ENCODE measurements around the gene MPP4. TPM values are rescaled to one million over a fixed set of nuclear protein-coding genes. Genes with fewer than 3 reads are reported as not detected.
"Not testable (repeated sequence)": the region's sequence is repeated elsewhere in the genome, so short reads cannot be mapped to it uniquely, and the experiment has no call there.

MPP4 gene
- total and polyA plus RNA-seq, 12 donors, result 0.28 to 1.2 (median 0.58) TPM; not detected in 1

GRCh38 chr2:201675454-201675853 lies 23.0 kb downstream of the MPP4 start:
- Histone ChIP-seq H3K9me3 (replicated peaks in 1 of 3) (no peaks in the 10 kb centered on the region), H3K4me1 (replicated peaks in 1 of 2) (no peaks in the 10 kb centered on the region), H3K27ac (no peak overlapping the region), H3K36me3 (replicated peaks in 1 of 2) (no peaks in the 10 kb centered on the region), H3K27me3 (no peaks in the 10 kb centered on the region), H3K4me3 (no peak overlapping the region)
- no peak for DNase-seq
- no peak for TF ChIP-seq CTCF (IDR thresholded peaks at IDR 0.05)
- TF ChIP-seq POLR2A (IDR thresholded peaks at IDR 0.05), result no peak
- intact Hi-C loops (cut with DNase I), result no loop called here
- 69 to 89% (median 83%) methylated on average over 4 of the region's 4 CpGs for WGBS, 4 donors

- H3K4me1 ChIP-seq (replicated peaks in 1 of 2), result no peaks in the 10 kb centered on the region
- DNase-seq, result no peak
- intact Hi-C loops (cut with DNase I), result no loop called here
- TF ChIP-seq POLR2A (IDR thresholded peaks at IDR 0.05) (no peak), CTCF (IDR thresholded peaks at IDR 0.05) (no peak)
- no peaks in the 10 kb centered on the region for H3K27me3 ChIP-seq
- H3K9me3 ChIP-seq (replicated peaks in 1 of 3), result no peaks in the 10 kb centered on the region
- 79 to 94% (median 82%) methylated on average over 3 of the region's 3 CpGs for WGBS, 4 donors
- H3K4me3 ChIP-seq, result no peak overlapping the region
- H3K36me3 ChIP-seq (replicated peaks in 1 of 2), result no peaks in the 10 kb centered on the region
- H3K27ac ChIP-seq, result no peak overlapping the region
These were observed 23.6 kb downstream of the MPP4 start for GRCh38 chr2:201674794-201675193.

GRCh38 chr2:201674298-201674697 lies 24.1 kb downstream of the MPP4 start:
- no peaks in the 10 kb centered on the region for H3K36me3 ChIP-seq (replicated peaks in 1 of 2)
- no peaks in the 10 kb centered on the region for H3K9me3 ChIP-seq (replicated peaks in 1 of 3)
- H3K27me3 ChIP-seq, result no peaks in the 10 kb centered on the region
- no peaks in the 10 kb centered on the region for H3K4me1 ChIP-seq (replicated peaks in 1 of 2)
- TF ChIP-seq CTCF (IDR thresholded peaks at IDR 0.05) (no peak), POLR2A (IDR thresholded peaks at IDR 0.05) (no peak)
- no peak overlapping the region for H3K27ac ChIP-seq
- no peak overlapping the region for H3K4me3 ChIP-seq
- DNase-seq, result no peak
- WGBS, 4 donors, result 55 to 75% (median 69%) methylated on average over 3 of the region's 3 CpGs
- intact Hi-C loops (cut with DNase I), result no loop called here

GRCh38 chr2:201673546-201673945 lies 24.9 kb downstream of the MPP4 start:
- WGBS, 4 donors, result 81 to 87% (median 84%) methylated on average over 2 of the region's 2 CpGs
- no peak overlapping the region for H3K4me3 ChIP-seq
- no peaks in the 10 kb centered on the region for H3K4me1 ChIP-seq (replicated peaks in 1 of 2)
- H3K27me3 ChIP-seq, result no peaks in the 10 kb centered on the region
- DNase-seq, result no peak
- TF ChIP-seq CTCF (IDR thresholded peaks at IDR 0.05) (no peak), POLR2A (IDR thresholded peaks at IDR 0.05) (no peak)
- intact Hi-C loops (cut with DNase I), result no loop called here
- no peaks in the 10 kb centered on the region for H3K9me3 ChIP-seq (replicated peaks in 1 of 3)
- no peak overlapping the region for H3K27ac ChIP-seq
- no peaks in the 10 kb centered on the region for H3K36me3 ChIP-seq (replicated peaks in 1 of 2)

- H3K4me3 ChIP-seq; H3K4me1 ChIP-seq (replicated peaks in 1 of 2); H3K27ac ChIP-seq; H3K9me3 ChIP-seq (replicated peaks in 1 of 3); intact Hi-C loops (cut with DNase I); H3K27me3 ChIP-seq; DNase-seq; H3K36me3 ChIP-seq (replicated peaks in 1 of 2): not testable (repeated sequence)
- 49 to 63% (median 56%) methylated on average over 4 of the region's 4 CpGs for WGBS, 4 donors
These were observed 27.2 kb downstream of the MPP4 start for GRCh38 chr2:201671205-201671604.
